ENCODE results near the gene WRNIP1. TPM values are rescaled to one million over a fixed set of nuclear protein-coding genes. Genes with fewer than 3 reads are reported as not detected.

Gene WRNIP1
- total and polyA plus RNA-seq, 9 of the 15 experiments (the other 6 are each of a cell fraction or from before 2014, with no cell fraction given), result 13.2 to 63.6 (median 48.6) TPM

DNA sequence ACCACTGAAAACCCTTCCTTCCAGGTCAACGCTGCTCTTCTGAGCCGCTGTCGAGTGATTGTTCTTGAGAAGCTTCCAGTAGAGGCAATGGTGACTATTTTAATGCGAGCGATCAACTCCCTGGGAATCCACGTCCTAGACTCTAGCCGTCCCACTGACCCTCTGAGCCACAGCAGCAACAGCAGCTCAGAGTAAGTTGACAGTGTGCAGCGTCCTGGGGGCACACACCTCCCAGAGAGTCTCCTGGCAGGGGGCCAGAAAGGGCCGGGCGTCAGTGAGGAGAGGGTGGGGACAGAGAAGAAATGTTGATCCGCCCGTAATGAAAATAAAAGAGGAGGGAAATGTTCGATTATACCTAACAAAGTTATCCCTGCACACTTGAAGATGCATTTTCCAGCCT is 5.0 kb downstream of the WRNIP1 start (continued):
- TF ChIP-seq CLOCK (CRISPR knock-in tag; IDR thresholded peaks at IDR 0.05; ENCODE audit: borderline replicate concordance) (no peak), ZKSCAN1 (IDR thresholded peaks at IDR 0.05; ENCODE audit: low read depth, low read length) (no peak), ZNF644 (tag; IDR thresholded peaks at IDR 0.05; ENCODE audit: low read depth) (no peak), PHB2 (IDR thresholded peaks at IDR 0.05; ENCODE audit: low read depth) (no peak), ZNF583 (CRISPR knock-in tag; IDR thresholded peaks at IDR 0.05) (no peak), ZC3H4 (CRISPR knock-in tag; IDR thresholded peaks at IDR 0.05; ENCODE audit: borderline replicate concordance) (no peak), BRD4 (IDR thresholded peaks at IDR 0.05) (no peak), CREBBP (IDR thresholded peaks at IDR 0.05; ENCODE audit: low read depth, low read length) (no peak), AFF4 (CRISPR knock-in tag; IDR thresholded peaks at IDR 0.05) (no peak), ZNF655 (CRISPR knock-in tag; IDR thresholded peaks at IDR 0.05) (no peak), NR2C2 (CRISPR knock-in tag; IDR thresholded peaks at IDR 0.05) (no peak), NR2C2 (tag; IDR thresholded peaks at IDR 0.05) (no peak), MIER1 (IDR thresholded peaks at IDR 0.05; ENCODE audit: low read depth) (no peak)
- TF ChIP-seq, protein P1, sequence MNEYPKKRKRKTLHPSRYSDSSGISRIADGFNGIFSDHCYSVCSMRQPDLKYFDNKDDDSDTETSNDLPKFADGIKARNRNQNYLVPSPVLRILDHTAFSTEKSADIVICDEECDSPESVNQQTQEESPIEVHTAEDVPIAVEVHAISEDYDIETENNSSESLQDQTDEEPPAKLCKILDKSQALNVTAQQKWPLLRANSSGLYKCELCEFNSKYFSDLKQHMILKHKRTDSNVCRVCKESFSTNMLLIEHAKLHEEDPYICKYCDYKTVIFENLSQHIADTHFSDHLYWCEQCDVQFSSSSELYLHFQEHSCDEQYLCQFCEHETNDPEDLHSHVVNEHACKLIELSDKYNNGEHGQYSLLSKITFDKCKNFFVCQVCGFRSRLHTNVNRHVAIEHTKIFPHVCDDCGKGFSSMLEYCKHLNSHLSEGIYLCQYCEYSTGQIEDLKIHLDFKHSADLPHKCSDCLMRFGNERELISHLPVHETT (CRISPR knock-in tag; conservative IDR thresholded peaks at IDR 0.05 in 1 of 2, IDR thresholded peaks at IDR 0.05 in 1 of 2), result no peak; a peak in 1 of 4 replicates
